GM12892 (cell line): ENCODE data around the gene SMG6.

ENCODE experiments used
- POLR2A ChIP-seq: IDR thresholded peaks from 2 replicates; pipeline ENCODE4 v1.6.1; 2011; ENCODE audit warnings: low read depth, low read length, control low read depth
- POLR2AphosphoS5 ChIP-seq: IDR thresholded peaks from 2 replicates; pipeline ENCODE4 v1.6.1; 2011; ENCODE audit warnings: low read depth, low read length, control low read depth

GRCh38 chr17:2198927-2199326 lies 104.7 kb downstream of the SMG6 start:
- TF ChIP-seq POLR2A: no peak
- TF ChIP-seq POLR2AphosphoS5: no peak
